GM23338 (cell line): ENCODE measurements around the gene TFIP11. TPM values are rescaled to one million over a fixed set of nuclear protein-coding genes. Genes with fewer than 3 reads are reported as not detected.
A peak's percentile ranks its signal among the peaks of the same experiment; 100 is the strongest.

Experiments used
- ATAC-seq: fragments of 200-7000 bp; cut with Tn5 transposase; 3 replicates; pipeline ENCODE4 v1.9.1; 2020
- DNase-seq: peaks from one replicate; pipeline ENCODE4 v3.0.0-alpha.2; 2015; ENCODE audit warnings: low spot score
- H2AFZ ChIP-seq: fragments of 200-600 bp; sonication (generic); 2 replicates; pipeline ENCODE4 v1.8.0; 2016; ENCODE audit warnings: antibody characterized with exemption, mild to moderate bottlenecking, moderate library complexity
- H3F3A ChIP-seq: fragments of 200-600 bp; sonication (generic); replicated peaks from 2 replicates; pipeline ENCODE4 v1.8.0; 2017; ENCODE audit warnings: antibody characterized with exemption, mixed run types, low read depth
- H3K27ac ChIP-seq: fragments of 200-600 bp; sonication (generic); 2 replicates; pipeline ENCODE4 v1.6.1; 2016; ENCODE audit warnings: low read depth
- H3K27me3 ChIP-seq: fragments of 200-600 bp; sonication (generic); 2 replicates; pipeline ENCODE4 v1.8.0; 2016; ENCODE audit warnings: mild to moderate bottlenecking, mixed run types, moderate library complexity; ENCODE audit not compliant: insufficient read depth
- H3K36me3 ChIP-seq: fragments of 200-600 bp; sonication (generic); 2 replicates; pipeline ENCODE4 v1.8.0; 2016; ENCODE audit warnings: mild to moderate bottlenecking; ENCODE audit not compliant: insufficient read depth
- H3K4me1 ChIP-seq: fragments of 200-600 bp; sonication (generic); 2 replicates; pipeline ENCODE4 v1.8.0; 2016; ENCODE audit warnings: mild to moderate bottlenecking, moderate library complexity; ENCODE audit not compliant: insufficient read depth
- H3K4me2 ChIP-seq: fragments of 200-600 bp; sonication (generic); 2 replicates; pipeline ENCODE4 v1.7.1; 2017; ENCODE audit warnings: mixed run types
- H3K4me3 ChIP-seq: fragments of 200-600 bp; sonication (generic); 2 replicates; pipeline ENCODE4 v1.6.1; 2016; ENCODE audit warnings: mixed run types
- H3K79me2 ChIP-seq: fragments of 200-600 bp; sonication (generic); replicated peaks from 2 replicates; pipeline ENCODE4 v1.8.0; 2017; ENCODE audit warnings: mild to moderate bottlenecking; ENCODE audit not compliant: insufficient read depth
- H3K9me2 ChIP-seq: fragments of 200-600 bp; sonication (generic); 2 replicates; pipeline ENCODE4 v1.8.0; 2017; ENCODE audit not compliant: insufficient read depth
- H4K20me1 ChIP-seq: fragments of 200-600 bp; sonication (generic); replicated peaks from 2 replicates; pipeline ENCODE4 v1.8.0; 2017; ENCODE audit warnings: mild to moderate bottlenecking; ENCODE audit not compliant: insufficient read depth
- H3K27ac Mint-ChIP-seq: 2 replicates; pipeline ENCODE4 v1.8.0; 2020; ENCODE audit warnings: inconsistent platforms, mild to moderate bottlenecking, moderate library complexity, mixed read lengths
- H3K27me3 Mint-ChIP-seq: 3 replicates; pipeline ENCODE4 v1.8.0; 2022; ENCODE audit warnings: low read depth, mild to moderate bottlenecking, moderate library complexity, mixed read lengths, inconsistent platforms; ENCODE audit not compliant: insufficient read depth, poor library complexity
- H3K36me3 Mint-ChIP-seq: 3 replicates; pipeline ENCODE4 v1.8.0; 2021; ENCODE audit warnings: low read depth, mild to moderate bottlenecking, inconsistent platforms, moderate library complexity, mixed read lengths
- H3K4me1 Mint-ChIP-seq: 3 replicates; pipeline ENCODE4 v1.8.0; 2020; ENCODE audit warnings: mild to moderate bottlenecking, inconsistent platforms, mixed read lengths
- H3K4me3 Mint-ChIP-seq: 3 replicates; pipeline ENCODE4 v1.8.0; 2021; ENCODE audit warnings: moderate library complexity, mild to moderate bottlenecking, inconsistent platforms, mixed read lengths
- H3K9me3 Mint-ChIP-seq: 3 replicates; pipeline ENCODE4 v1.8.0; 2020; ENCODE audit warnings: moderate library complexity, mild to moderate bottlenecking, inconsistent platforms, mixed read lengths
- CREB1 ChIP-seq: fragments of 250-450 bp; sonication (Bioruptor Pico); IDR thresholded peaks from 2 replicates; pipeline ENCODE4 v1.5.0; 2020; ENCODE audit warnings: low read depth, mild to moderate bottlenecking, moderate library complexity
- ETS1 ChIP-seq: IDR thresholded peaks from 2 replicates; pipeline ENCODE4 v1.6.1; 2016; ENCODE audit warnings: antibody characterized with exemption
- EZH2phosphoT487 ChIP-seq: fragments of 200-600 bp; sonication (generic); IDR thresholded peaks from one replicate; pipeline ENCODE4 v1.8.1; 2018; ENCODE audit warnings: antibody characterized with exemption; ENCODE audit not compliant: unreplicated experiment
- JUNB ChIP-seq: IDR thresholded peaks from one replicate; pipeline ENCODE4 v1.6.1; 2016; ENCODE audit warnings: antibody characterized with exemption; ENCODE audit not compliant: unreplicated experiment
- NANOG ChIP-seq: IDR thresholded peaks from 2 replicates; pipeline ENCODE4 v1.6.1; 2016; ENCODE audit warnings: antibody characterized with exemption, borderline replicate concordance
- POLR2AphosphoS5 ChIP-seq: IDR thresholded peaks from 2 replicates; pipeline ENCODE4 v1.6.1; 2016; ENCODE audit warnings: antibody characterized with exemption, low read depth
- REST ChIP-seq: IDR thresholded peaks from one replicate; pipeline ENCODE4 v1.6.1; 2018; ENCODE audit warnings: antibody characterized with exemption; ENCODE audit not compliant: unreplicated experiment
- STAT1 ChIP-seq: IDR thresholded peaks from one replicate; pipeline ENCODE4 v1.6.1; 2016; ENCODE audit warnings: antibody characterized with exemption; ENCODE audit not compliant: unreplicated experiment
- ZNF114 ChIP-seq: fragments of 250-450 bp; sonication (Bioruptor Pico); IDR thresholded peaks from 2 replicates; pipeline ENCODE4 v1.5.0; 2020; ENCODE audit warnings: mild to moderate bottlenecking, moderate library complexity
- ZNF331 ChIP-seq: fragments of 250-450 bp; sonication (Bioruptor Pico); IDR thresholded peaks from 2 replicates; pipeline ENCODE4 v1.5.0; 2020; ENCODE audit warnings: low read depth, mild to moderate bottlenecking, moderate library complexity
- polyA plus RNA-seq: library from polyadenylated mRNA; unstranded; fragments of >200 nt; fragmentation: Nextera tagmentation; extraction: Ambion mirVana; gene quantifications from 2 replicates; pipeline ENCODE4 v1.2.1, GENCODE V29; 2016
- total RNA-seq: library from RNA; depleted of rRNA; stranded (reverse); fragments of >200 nt; shearing (Covaris generic); gene quantifications from 2 replicates; pipeline ENCODE4 v1.2.3, GENCODE V29; 2014

Gene TFIP11
- total and polyA plus RNA-seq, 2 experiments from 2014 or later: 17.1 to 26.2 TPM

GRCh38 chr22:26546282-26546681 lies 34.0 kb upstream of the TFIP11 start:
- Mint-ChIP-seq H3K4me3 (no peak overlapping the region; the same call in 2 of the 3 replicates), H3K27ac (no peak overlapping the region; the same call in 1 of the 2 replicates), H3K36me3 (peaks cover 16% of the 10 kb centered on the region), H3K9me3 (no peaks in the 10 kb centered on the region), H3K4me1 (peaks cover 31% of the 10 kb centered on the region), H3K27me3 (peaks cover 11% of the 10 kb centered on the region)
- Histone ChIP-seq H2AFZ (no peak overlapping the region), H4K20me1 (peaks cover 22% of the 10 kb centered on the region), H3K4me2 (no peak overlapping the region), H3K9me2 (no peaks in the 10 kb centered on the region), H3K36me3 (no peaks in the 10 kb centered on the region), H3F3A (0 out of 2 replicates have a peak, but pooled peaks cover 17% of the 10 kb centered on the region), H3K27ac (0 out of 2 replicates have a peak overlapping the region, but pooled peaks have one; percentile 69), H3K4me1 (peaks cover 33% of the 10 kb centered on the region), H3K79me2 (peaks cover 80% of the 10 kb centered on the region), H3K4me3 (no peak overlapping the region), H3K27me3 (no peaks in the 10 kb centered on the region)
- TF ChIP-seq REST (no peak), POLR2AphosphoS5 (no peak), ZNF331 (CRISPR knock-in tag) (no peak)
- ATAC-seq (no peak), DNase-seq (no peak)

GRCh38 chr22:26545827-26546226 lies 33.6 kb upstream of the TFIP11 start:
- no peak overlapping the region for H3K4me3 Mint-ChIP-seq
- H3K9me2 ChIP-seq: no peaks in the 10 kb centered on the region
- no peak for TF ChIP-seq ETS1
- TF ChIP-seq JUNB: no peak
- no peak for TF ChIP-seq POLR2AphosphoS5
- TF ChIP-seq STAT1: no peak
- TF ChIP-seq NANOG: no peak
- no peak for TF ChIP-seq CREB1
- no peak for TF ChIP-seq ZNF331 (CRISPR knock-in tag)
- TF ChIP-seq EZH2phosphoT487: no peak
- TF ChIP-seq REST: no peak
- TF ChIP-seq ZNF114: no peak

More at GRCh38 chr22:26545827-26546226, 33.6 kb upstream of the TFIP11 start:
- Histone ChIP-seq H4K20me1 (peaks cover 18% of the 10 kb centered on the region), H3K4me2 (no peak overlapping the region), H3F3A (0 out of 2 replicates have a peak, but pooled peaks cover 17% of the 10 kb centered on the region), H2AFZ (no peak overlapping the region), H3K36me3 (no peaks in the 10 kb centered on the region), H3K4me1 (peaks cover 28% of the 10 kb centered on the region), H3K27ac (no peak overlapping the region), H3K79me2 (peaks cover 76% of the 10 kb centered on the region), H3K4me3 (no peak overlapping the region), H3K27me3 (no peaks in the 10 kb centered on the region)
- H3K9me3 Mint-ChIP-seq: no peaks in the 10 kb centered on the region
- ATAC-seq: no peak
- H3K36me3 Mint-ChIP-seq: peaks cover 17% of the 10 kb centered on the region
- H3K4me1 Mint-ChIP-seq: peaks cover 27% of the 10 kb centered on the region
- no peak for DNase-seq
- H3K27me3 Mint-ChIP-seq: peaks cover 11% of the 10 kb centered on the region
- H3K27ac Mint-ChIP-seq: no peak overlapping the region
